K562 (cell line): ENCODE measurements around the gene SLC1A3. TPM values are rescaled to one million over a fixed set of nuclear protein-coding genes. Genes with fewer than 3 reads are reported as not detected.

ENCODE experiments used
- ATAC-seq: fragments of 200-7000 bp; cut with Tn5 transposase; 3 replicates; pipeline ENCODE4 v1.9.1; 2020; ENCODE audit warnings: moderate library complexity
- BruUV-seq: library from RNA; stranded (reverse); fragments of 400-500 nt; replicated peaks from 2 replicates; lab custom pipeline; 2021; lab: Mats Ljungman, UMichigan
- CTCF ChIA-PET: fragments of 300-600 bp; formaldehyde crosslinking; extraction: SDS; loops from one replicate; lab custom pipeline; 2021; ENCODE audit warnings: low intra/inter-chr PET ratio; lab: Yijun Ruan, JAX
- POLR2A ChIA-PET: fragments of 300-600, 350-650 bp; sonication (Branson Sonifier 250); formaldehyde crosslinking; extraction: SDS; loops from one replicate; lab custom pipeline; 2021; ENCODE audit warnings: antibody characterized with exemption, inconsistent platforms; lab: Yijun Ruan, JAX
- DNase-seq, 4 experiments: peaks; one replicate each; pipeline versions ENCODE4 v3.0.0 to v3.0.0-alpha.2; 2011 to 2018; ENCODE audit warnings: low spot score in 3 of 4, mixed read lengths in 3 of 4; ENCODE audit errors: extremely low read depth in 1 of 4
- FAIRE-seq: peaks from 2 replicates; lab custom pipeline; 2011; peaks lifted over from hg19 to GRCh38; lab: Jason Lieb, UNC
- H2AFZ ChIP-seq: 2 replicates; pipeline ENCODE4 v1.6.0; 2011; ENCODE audit warnings: low read depth, low read length, control low read depth, inconsistent platforms
- H3K27ac ChIP-seq: fragments of 200-600 bp; 3 replicates; pipeline ENCODE4 v1.8.0; 2011; ENCODE audit warnings: low read depth, mild to moderate bottlenecking, control low read depth, inconsistent platforms, low read length, moderate library complexity, mixed read lengths; ENCODE audit errors: extremely low read depth
- H3K27me3 ChIP-seq, 2 experiments: fragments of 300-600 bp in 1 of 2; 2 replicates in 1 of 2; 3 replicates in 1 of 2; pipeline versions ENCODE4 v1.6.0 to v1.8.0; 2011; ENCODE audit warnings: inconsistent platforms in 2 of 2, low read length in 2 of 2, mild to moderate bottlenecking in 1 of 2, mixed read lengths in 1 of 2, moderate library complexity in 1 of 2; ENCODE audit not compliant: control insufficient read depth in 2 of 2, insufficient read depth in 2 of 2
- H3K36me3 ChIP-seq: fragments of 300-600 bp; 3 replicates; pipeline ENCODE4 v1.8.0; 2011; ENCODE audit warnings: mild to moderate bottlenecking, low read length, inconsistent platforms; ENCODE audit not compliant: control insufficient read depth, insufficient read depth
- H3K4me1 ChIP-seq, 2 experiments: fragments of 200-600 bp in 1 of 2; replicated peaks in 1 of 2; 2 replicates in 1 of 2; 3 replicates in 1 of 2; pipeline versions ENCODE4 v1.5.1 to v1.8.0; 2011; ENCODE audit warnings: inconsistent platforms in 2 of 2, low read length in 2 of 2, mild to moderate bottlenecking in 1 of 2, mixed read lengths in 1 of 2, moderate library complexity in 1 of 2; ENCODE audit not compliant: control insufficient read depth in 2 of 2, insufficient read depth in 2 of 2
- H3K4me2 ChIP-seq: 2 replicates; pipeline ENCODE4 v1.6.1; 2011; ENCODE audit warnings: low read length, control low read depth, inconsistent platforms, mixed read lengths; ENCODE audit not compliant: insufficient read depth
- H3K4me3 ChIP-seq: fragments of 200-600 bp; sonication (generic), shearing (Covaris generic); 2 replicates; pipeline ENCODE4 v1.5.1; 2016; ENCODE audit warnings: control low read depth, inconsistent platforms
- H3K79me2 ChIP-seq: fragments of 200-600 bp; 3 replicates; pipeline ENCODE4 v1.8.0; 2011; ENCODE audit warnings: low read length, inconsistent platforms; ENCODE audit not compliant: control insufficient read depth, insufficient read depth
- H3K9ac ChIP-seq, 2 experiments: 2 replicates each; pipeline versions ENCODE4 v1.6.0 to v1.6.1; 2011; ENCODE audit warnings: low read depth in 2 of 2, low read length in 2 of 2, control low read depth in 1 of 2, inconsistent platforms in 1 of 2, mild to moderate bottlenecking in 1 of 2, mixed read lengths in 1 of 2; ENCODE audit not compliant: insufficient read depth in 1 of 2
- H3K9me1 ChIP-seq: one replicate; pipeline ENCODE4 v1.6.0; 2011; ENCODE audit warnings: inconsistent platforms, mild to moderate bottlenecking, low read length, moderate library complexity; ENCODE audit not compliant: control insufficient read depth, insufficient read depth
- H3K9me3 ChIP-seq: replicated peaks from 2 replicates; pipeline ENCODE4 v1.5.1; 2011; ENCODE audit warnings: low read depth, low read length, inconsistent platforms; ENCODE audit not compliant: control insufficient read depth, insufficient read depth
- H4K20me1 ChIP-seq: replicated peaks from 2 replicates; pipeline ENCODE4 v1.6.1; 2011; ENCODE audit warnings: low read length, inconsistent platforms, mixed read lengths; ENCODE audit not compliant: control insufficient read depth, insufficient read depth
- CHCHD3 ChIP-seq: fragments of 250-450 bp; sonication (Bioruptor Pico); IDR thresholded peaks from 2 replicates; pipeline ENCODE4 v2.1.2; 2022; ENCODE audit warnings: mild to moderate bottlenecking
- CREM ChIP-seq: IDR thresholded peaks from 2 replicates; pipeline ENCODE4 v1.6.1; 2014; ENCODE audit warnings: antibody characterized with exemption, low read depth
- ELF4 ChIP-seq: fragments of 450-650 bp; formaldehyde crosslinking; IDR thresholded peaks from 2 replicates; pipeline ENCODE4 v1.4.0; 2022; ENCODE audit warnings: missing genetic modification characterization
- GTF2B ChIP-seq: IDR thresholded peaks from 2 replicates; pipeline ENCODE4 v1.6.1; 2011; ENCODE audit not compliant: insufficient read length; ENCODE audit errors: extremely low read depth
- HDAC3 ChIP-seq: fragments of 450-650 bp; IDR thresholded peaks from 2 replicates; pipeline ENCODE4 v1.6.1; 2018; ENCODE audit warnings: borderline replicate concordance, mild to moderate bottlenecking, moderate library complexity; ENCODE audit not compliant: partially characterized antibody
- IRF1 ChIP-seq: sonication (generic); formaldehyde crosslinking; IDR thresholded peaks from 2 replicates; pipeline ENCODE4 v1.8.0; 2022; ENCODE audit warnings: missing genetic modification reagents, mild to moderate bottlenecking, borderline replicate concordance
- MCM7 ChIP-seq, 2 experiments: fragments of 450-650 bp; IDR thresholded peaks; 2 replicates each; pipeline ENCODE4 v1.6.1; 2016 to 2018
- PHF21A ChIP-seq: fragments of 450-650 bp; IDR thresholded peaks from 2 replicates; pipeline ENCODE4 v1.6.1; 2017; ENCODE audit warnings: low read depth, borderline replicate concordance
- RAD51 ChIP-seq: fragments of 450-650 bp; IDR thresholded peaks from 2 replicates; pipeline ENCODE4 v1.7.1; 2016; ENCODE audit warnings: low read depth, mild to moderate bottlenecking, borderline replicate concordance
- SMARCA4 ChIP-seq: fragments of 450-650 bp; IDR thresholded peaks from 2 replicates; pipeline ENCODE4 v1.6.1; 2016
- SPI1 ChIP-seq: IDR thresholded peaks from 2 replicates; pipeline ENCODE4 v1.6.1; 2011; ENCODE audit warnings: low read depth, low read length, control low read depth, borderline replicate concordance
- STAT5A ChIP-seq: IDR thresholded peaks from 2 replicates; pipeline ENCODE4 v1.6.1; 2012; ENCODE audit warnings: low read length, inconsistent platforms, borderline replicate concordance
- WGBS: fragments of 100-300 bp; shearing (Covaris generic); methylation state at CpG from one replicate; pipeline ENCODE4 v1.1.6; 2016; ENCODE audit warnings: low coverage, mixed read lengths; ENCODE audit not compliant: insufficient coverage; ENCODE audit errors: missing lambda C conversion rate; 5-methylcytosine and 5-hydroxymethylcytosine counted together
- in situ Hi-C: fragments of 300-500 bp; cut with MboI; formaldehyde crosslinking; loops from 4 replicates; pipeline ENCODE4 v1.15.0; 2018; ENCODE audit warnings: inconsistent platforms, mixed read lengths
- intact Hi-C: fragments of 100-400 bp; cut with micrococcal nuclease; formaldehyde crosslinking; loops from 2 replicates; pipeline ENCODE4 v1.14.2; 2022
- polyA plus RNA-seq, 8 experiments: library from polyadenylated mRNA; depleted of rRNA in 4 of 8; stranded (reverse) in 5 of 8; unstranded in 3 of 8; fragments of >200 nt; fragmentation: Nextera tagmentation in 2 of 8; fragmentation: Illumina TruSeq in 1 of 8; extraction: Ambion mirVana in 2 of 8; extraction: Trizol in 1 of 8; gene quantifications; 2 replicates each; pipeline versions ENCODE4 v1.2.1 to v1.2.3, GENCODE V29; 2011 to 2014; ENCODE audit warnings: inconsistent platforms in 1 of 8, missing spikeins in 1 of 8
- total RNA-seq, 7 experiments: library from RNA; depleted of rRNA in 6 of 7; stranded (reverse); fragments of >200 nt in 6 of 7; fragmentation: Illumina TruSeq in 2 of 7; extraction: Trizol in 2 of 7; gene quantifications; 2 replicates each; pipeline versions ENCODE4 v1.2.1 to v1.2.3, GENCODE V29; 2011 to 2021; ENCODE audit warnings: low replicate concordance in 1 of 7

Gene SLC1A3
- total and polyA plus RNA-seq, 9 of the 15 experiments (the other 6 are each of a cell fraction or from before 2014, with no cell fraction given) = 0.13 TPM; not detected in 8

GRCh38 chr5:36701085-36701698, 94.8 kb downstream of the SLC1A3 start:
- ATAC-seq = no peak
- 2% methylated on average over 4 of the region's 4 CpGs for WGBS

More at GRCh38 chr5:36701085-36701698, 94.8 kb downstream of the SLC1A3 start:
- Histone ChIP-seq H3K4me2 (no peak overlapping the region), H3K9ac (no peak overlapping the region), H3K79me2 (no peaks in the 10 kb centered on the region), H2AFZ (no peak overlapping the region), H3K27me3 (peaks cover 0 to 4% of the 10 kb centered on the region in 2 experiments; a peak in 2 of 5 replicates), H3K4me3 (no peak overlapping the region), H3K36me3 (no peaks in the 10 kb centered on the region), H3K4me1 (peaks cover 0 to 7% of the 10 kb centered on the region in 2 experiments; a peak in 2 of 5 replicates), H3K9me1 (peaks cover 2% of the 10 kb centered on the region), H4K20me1 (no peaks in the 10 kb centered on the region), H3K27ac (no peak overlapping the region), H3K9me3 (no peaks in the 10 kb centered on the region)
- intact Hi-C loops = no loop called here
- in situ Hi-C loops = no loop called here
- POLR2A ChIA-PET = interaction anchor here (1.5 kb wide), 2 partner anchors 11 to 18 kb away, joined by 3 to 4 read pairs; no protein-coding TSS in a partner anchor
- CTCF ChIA-PET = no interaction called here
- BruUV-seq = no TSS peak
- no peak for FAIRE-seq
- DNase-seq = no peak
- TF ChIP-seq CREM (no peak), RAD51 (no peak), PHF21A (no peak), SPI1 (no peak), STAT5A (no peak), CHCHD3 (CRISPR knock-in tag) (no peak), MCM7 (IDR thresholded peaks at IDR 0.05) (no peak), ELF4 (CRISPR knock-in tag) (no peak), GTF2B (no peak), HDAC3 (no peak), IRF1 (no peak), SMARCA4 (no peak)
